Fibroblast of peridontal ligament (primary cell): ENCODE data around the gene AEN.

Source experiments
- DNase-seq: peaks from one replicate; pipeline ENCODE4 v3.0.0-alpha.2; 2010; ENCODE audit errors: extremely low read depth

The AEN gene

GRCh38 chr15:88620995-88621772, at the start of gene AEN:
AEN (plus strand) TSS chr15:88621340; CDS start chr15:88626210, 4,870 bp downstream.
- peak; percentile 93 for DNase-seq

- DNase-seq: no peak
Measured at GRCh38 chr15:88571852-88572259, 49.3 kb upstream of the AEN start.

DNA sequence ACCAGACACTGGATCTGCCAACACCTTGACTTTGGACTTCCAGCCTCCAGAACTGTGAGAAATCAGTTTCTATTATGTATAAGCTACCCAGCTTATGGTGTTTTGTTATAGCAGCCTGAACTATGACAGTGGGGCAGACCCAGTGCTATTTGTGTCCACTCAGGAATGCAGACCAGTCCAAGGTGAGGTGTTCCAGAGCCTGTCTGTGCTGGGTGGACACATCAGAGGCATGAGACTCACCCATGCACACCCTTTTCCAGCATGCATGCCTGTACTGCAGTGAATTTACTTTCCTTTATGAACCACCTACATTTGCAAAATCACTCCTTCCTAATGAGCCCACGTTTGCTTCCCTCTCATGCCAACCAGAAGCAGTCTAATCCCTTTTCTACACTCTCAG, 47.1 kb upstream of the AEN start:
- DNase-seq: no peak

DNA sequence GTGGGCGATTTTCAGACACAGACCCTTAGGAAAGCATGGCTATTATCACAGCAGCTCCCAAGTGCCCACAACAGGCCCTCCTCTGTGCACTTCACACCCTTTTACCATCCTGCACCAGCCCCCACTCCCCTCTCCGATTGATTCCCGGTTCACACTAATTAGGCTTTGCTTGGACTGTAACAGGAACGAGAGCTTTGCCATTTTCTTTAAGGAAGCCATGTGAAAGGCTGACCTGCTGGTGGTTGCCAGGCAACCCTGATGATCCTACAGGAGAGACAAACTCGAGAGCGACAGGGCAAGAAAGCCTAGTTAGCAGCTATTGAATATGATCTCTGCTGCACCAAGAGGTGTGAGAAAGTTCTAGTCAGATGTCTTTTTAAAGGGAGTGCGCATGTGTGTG, 46.5 kb upstream of the AEN start:
- no peak for DNase-seq

DNA sequence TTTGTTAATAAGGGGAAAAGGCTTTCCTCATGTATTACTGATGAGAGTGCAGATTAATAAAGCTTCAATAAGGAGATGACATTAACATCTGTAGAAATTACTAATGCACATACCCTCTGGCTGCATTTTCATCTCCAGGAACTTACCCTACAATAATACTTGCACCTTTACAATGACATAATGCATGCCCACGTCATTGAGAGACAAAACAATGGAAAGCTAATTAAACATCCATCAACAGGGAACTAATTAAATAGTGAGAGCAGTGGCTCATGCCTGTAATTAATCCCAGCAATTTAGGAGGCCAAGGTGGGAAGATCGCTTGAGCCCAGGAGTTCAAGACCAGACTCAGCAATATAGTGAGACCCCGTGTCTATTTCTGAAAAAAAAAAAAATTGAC, 41.8 kb upstream of the AEN start:
- DNase-seq: no peak

GRCh38 chr15:88580532-88580931, 40.6 kb upstream of the AEN start:
- no peak for DNase-seq

DNA sequence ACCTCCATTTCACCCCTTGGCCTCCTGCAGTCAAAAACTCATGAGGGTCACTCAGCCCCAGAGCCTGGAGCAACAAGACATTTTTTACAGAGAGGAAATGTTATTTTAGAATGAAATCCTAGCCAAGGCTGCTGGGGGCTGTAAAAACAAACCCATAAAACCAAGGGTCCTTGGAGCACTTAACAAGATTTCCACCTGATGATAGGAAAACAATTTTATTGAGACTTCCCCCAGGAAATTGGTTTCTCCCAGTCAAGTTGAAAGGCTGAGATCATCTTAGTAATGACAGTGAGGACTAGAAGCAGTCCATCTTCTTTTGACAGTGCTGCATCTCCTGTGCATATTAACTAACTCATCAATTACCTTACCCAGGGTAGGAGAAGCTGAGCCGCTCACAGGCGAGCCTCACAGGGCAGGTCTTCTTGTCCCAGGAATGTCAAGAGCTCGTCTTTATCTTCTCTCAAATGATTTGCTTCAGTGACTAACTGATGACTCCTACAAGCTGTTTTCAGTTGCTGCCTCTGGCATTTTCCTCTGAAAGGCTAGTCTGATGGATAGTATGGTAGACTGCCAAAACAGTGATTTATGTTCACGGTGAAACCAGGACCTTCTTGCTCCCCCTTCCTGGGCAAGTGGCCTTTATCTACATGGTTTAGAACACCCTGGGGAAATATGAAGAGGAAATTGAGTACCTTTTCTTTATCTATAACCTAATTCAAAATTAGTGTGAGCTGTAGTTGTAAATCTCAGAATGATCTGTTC, 34.6 kb upstream of the AEN start:
- DNase-seq: no peak

GRCh38 chr15:88590759-88591158, 30.4 kb upstream of the AEN start:
- DNase-seq: no peak

DNA sequence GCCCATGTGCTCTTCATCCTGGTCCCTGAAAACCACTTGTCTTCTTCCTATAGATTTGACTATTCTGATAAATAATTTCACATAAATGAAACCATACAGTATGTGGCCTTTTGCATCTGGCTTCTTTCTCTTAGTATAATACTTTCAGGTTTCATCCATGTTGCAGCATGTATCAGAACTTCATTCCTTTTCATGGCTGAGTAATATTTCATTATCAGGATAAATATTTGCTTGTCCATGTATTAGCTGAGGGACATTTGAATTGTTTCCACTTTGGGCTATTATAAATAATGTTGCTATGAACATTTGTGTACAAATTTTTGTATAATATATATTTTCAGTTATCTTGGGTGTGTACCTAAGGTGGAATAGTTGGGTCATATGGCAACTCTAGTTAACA, 29.8 kb upstream of the AEN start:
- no peak for DNase-seq

DNA sequence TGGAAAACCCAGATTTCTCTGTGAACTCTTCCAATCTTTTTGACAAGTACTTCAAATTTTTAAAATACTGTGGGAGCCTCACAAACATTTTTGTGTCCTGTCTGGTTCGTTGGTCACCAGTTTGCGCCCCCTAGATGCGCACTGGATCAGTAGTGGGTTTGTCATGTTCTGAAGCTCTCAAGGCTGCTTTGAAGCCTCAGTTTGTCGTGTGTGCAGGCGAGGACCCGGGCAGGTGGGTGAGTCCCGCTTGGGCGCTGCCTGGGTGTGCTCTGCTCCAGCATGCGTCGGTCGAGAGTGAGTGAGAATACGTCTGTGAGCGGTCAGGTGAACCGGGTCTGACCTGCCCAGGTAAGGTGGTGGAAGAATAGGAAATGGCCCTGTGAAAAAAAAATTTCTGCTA, 17.3 kb upstream of the AEN start:
- DNase-seq: no peak

DNA sequence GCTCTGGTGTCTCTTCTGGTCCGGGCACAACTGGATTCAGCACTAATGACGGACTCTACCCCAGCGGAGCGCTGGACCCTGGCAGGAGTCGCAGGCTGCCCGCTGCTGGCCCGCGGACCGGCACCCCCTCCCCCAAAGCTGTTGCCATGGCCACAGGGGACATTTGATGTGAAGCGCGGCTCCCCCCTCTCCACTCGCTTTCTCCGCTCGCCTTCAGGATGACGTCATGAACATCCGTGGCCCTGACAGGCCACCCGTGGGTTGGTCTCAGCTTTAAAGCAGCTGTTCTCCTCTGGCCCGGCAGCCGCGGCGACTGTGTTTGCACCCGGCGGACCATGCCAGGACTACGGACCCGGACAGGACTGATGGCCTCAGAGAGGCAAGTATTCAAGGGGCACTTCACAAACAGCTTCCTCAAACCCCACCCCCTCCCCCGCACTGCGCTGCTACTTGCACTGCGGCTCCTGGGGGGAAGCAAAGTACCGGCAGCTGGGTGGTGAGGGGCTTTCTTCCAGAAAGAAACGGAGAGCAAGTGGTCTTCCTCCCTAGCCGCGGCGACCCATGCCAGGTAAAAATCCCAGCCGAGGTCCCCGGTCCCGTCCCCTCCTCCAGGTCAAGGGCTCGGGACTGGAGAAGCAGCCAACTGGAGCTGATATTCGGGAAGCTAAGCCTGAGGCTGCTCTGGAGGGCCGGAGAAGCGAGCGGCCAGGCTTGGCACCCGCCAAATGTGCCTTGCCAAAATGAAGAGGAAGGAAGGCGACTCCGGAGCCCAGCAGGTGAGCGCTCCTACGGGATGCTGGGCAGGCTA, 16.6 kb upstream of the AEN start:
- DNase-seq: no peak

GRCh38 chr15:88605189-88606069, 15.7 kb upstream of the AEN start:
- DNase-seq: peak; percentile 31

- DNase-seq: no peak
Measured at GRCh38 chr15:88606070-88606794, 14.9 kb upstream of the AEN start.

GRCh38 chr15:88607951-88608350, 13.2 kb upstream of the AEN start:
- no peak for DNase-seq

DNA sequence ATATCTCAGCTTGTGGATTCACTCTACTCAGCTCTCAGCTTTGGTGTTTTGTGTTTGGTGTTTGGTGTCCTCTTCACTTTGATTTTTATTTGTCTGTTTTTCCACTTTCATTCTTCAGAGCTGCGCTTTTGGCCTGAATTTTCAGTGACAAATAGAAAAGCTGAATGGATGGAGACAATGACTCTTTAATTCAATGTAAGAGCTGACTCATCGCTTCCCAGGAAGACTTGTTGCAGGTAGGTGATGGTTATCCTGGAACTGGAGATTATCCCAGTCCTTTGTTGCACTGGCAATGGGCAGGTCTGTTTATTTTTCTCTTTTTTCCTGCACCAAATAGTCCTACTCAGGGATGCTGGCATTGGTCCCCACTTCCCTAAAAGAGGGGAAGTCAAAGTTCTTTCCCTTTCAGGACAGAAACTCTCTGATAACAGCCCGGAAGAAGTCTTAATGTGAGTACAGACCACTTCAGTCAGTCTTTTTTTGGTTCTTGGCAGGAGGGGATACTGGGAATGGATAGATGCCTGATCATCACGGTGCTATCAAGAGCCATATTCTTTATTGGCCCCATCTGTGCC, 12.4 kb upstream of the AEN start:
- DNase-seq: no peak

DNA sequence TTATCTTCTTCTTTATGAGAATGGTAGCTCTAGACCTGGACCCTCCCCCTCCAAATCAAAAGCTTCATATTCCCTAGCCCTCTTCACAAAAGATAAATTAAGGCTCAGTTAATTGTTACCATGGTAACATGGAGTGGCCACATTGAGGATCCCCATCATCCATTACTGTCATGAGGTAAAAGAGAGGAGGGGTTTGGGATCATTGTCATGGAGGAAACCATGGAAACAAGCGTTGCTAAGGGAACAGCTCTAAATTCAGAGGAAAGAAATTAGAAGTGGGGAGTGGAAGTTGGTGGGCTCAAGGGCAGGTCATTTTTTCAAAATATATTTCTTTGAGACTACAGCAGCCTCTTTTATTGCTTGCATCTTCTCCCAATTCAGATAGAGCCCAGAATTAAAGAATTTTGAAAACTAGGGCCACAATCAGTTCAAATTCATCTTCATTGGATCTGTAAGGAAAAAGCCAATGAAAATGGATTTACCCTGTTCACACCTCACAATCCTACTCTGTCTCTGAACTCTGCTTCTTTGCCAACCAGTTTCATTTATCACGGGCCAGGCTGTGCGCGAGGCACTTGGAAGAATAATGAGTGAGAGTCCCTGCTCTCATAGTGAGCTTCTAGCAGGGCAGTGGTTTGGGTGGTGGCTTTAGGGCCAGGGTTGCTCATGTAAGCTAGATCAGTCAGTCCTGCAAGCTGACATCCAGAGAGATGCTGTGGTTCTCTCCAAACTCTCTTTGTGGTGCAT, 11.6 kb upstream of the AEN start:
- no peak for DNase-seq

GRCh38 chr15:88610701-88611231, 10.4 kb upstream of the AEN start:
- no peak for DNase-seq

DNA sequence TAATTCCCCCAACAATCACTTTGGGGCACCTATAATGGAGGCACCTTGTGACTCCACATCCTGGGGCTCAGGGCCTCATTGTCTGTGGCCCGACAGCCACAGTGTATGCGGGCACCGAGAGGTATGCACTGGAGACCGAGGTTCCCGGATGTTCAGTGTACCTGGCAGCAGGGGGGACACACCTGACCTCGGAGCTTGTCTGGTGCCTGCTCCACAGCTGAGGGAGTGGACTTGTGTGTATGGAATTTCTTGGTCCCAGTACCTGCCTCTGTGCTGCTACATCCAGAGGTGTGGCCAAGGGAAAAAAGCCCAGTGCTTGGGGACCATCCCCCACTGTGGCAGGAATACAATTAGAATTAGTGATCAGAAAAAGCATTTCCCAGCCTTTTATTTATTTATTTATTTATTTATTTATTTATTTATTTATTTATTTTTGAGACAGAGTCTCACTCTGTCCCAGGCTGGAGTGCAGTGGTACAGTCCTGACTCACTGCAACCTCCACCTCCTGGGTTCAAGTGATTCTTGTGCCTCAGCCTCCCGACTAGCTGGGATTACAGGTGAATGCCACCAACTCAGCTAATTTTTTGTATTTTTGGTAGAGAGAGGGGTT, 8.8 kb upstream of the AEN start:
- DNase-seq: no peak
